C1 segment of cervical spinal cord (tissue), 14 donors: Measurements from ENCODE around the gene CA5A.
A peak's percentile ranks its signal among the peaks of the same experiment; 100 is the strongest.
"Not testable (repeated sequence)": the region's sequence is repeated elsewhere in the genome, so short reads cannot be mapped to it uniquely, and the experiment has no call there.

Source experiments
- DNase-seq, 14 donors: peaks; one replicate each; lab custom pipeline; 2025; lab: John Stamatoyannopoulos, UW

CA5A gene

GRCh38 chr16:87896176-87896890 is 40.0 kb downstream of the CA5A start:
- DNase-seq = peak in 7 of 14 donors; percentile 16 to 50 (median 38)

GRCh38 chr16:87895641-87896141 is 40.6 kb downstream of the CA5A start:
- DNase-seq = peak in 10 of 14 donors; percentile 16 to 67 (median 32)

- peak in 2 of 14 donors; percentile 45 to 92 for DNase-seq
Measured at GRCh38 chr16:87894005-87894404, 42.3 kb downstream of the CA5A start.

- DNase-seq = no peak
Measured at GRCh38 chr16:87891764-87892163, 44.6 kb downstream of the CA5A start.

- DNase-seq = not testable (repeated sequence)
Measured at GRCh38 chr16:87889762-87890161, 46.6 kb downstream of the CA5A start.

GRCh38 chr16:87888346-87888745 is 48.0 kb downstream of the CA5A start:
- not testable (repeated sequence) for DNase-seq

- not testable (repeated sequence) for DNase-seq
Measured at GRCh38 chr16:87887931-87888330, 48.4 kb downstream of the CA5A start.

GRCh38 chr16:87885371-87885967 is 50.9 kb downstream of the CA5A start:
- not testable (repeated sequence) for DNase-seq

GRCh38 chr16:87882436-87883019 is 53.8 kb downstream of the CA5A start:
- DNase-seq = no peak

- no peak for DNase-seq
Measured at GRCh38 chr16:87881324-87882200, 54.8 kb downstream of the CA5A start.

GRCh38 chr16:87880117-87880696 is 56.1 kb downstream of the CA5A start:
- no peak for DNase-seq

- DNase-seq = not testable (repeated sequence)
Measured at GRCh38 chr16:87879411-87880013, 56.8 kb downstream of the CA5A start.

GRCh38 chr16:87878704-87879103 is 57.6 kb downstream of the CA5A start:
- DNase-seq = no peak

GRCh38 chr16:87877942-87878507 is 58.3 kb downstream of the CA5A start:
- DNase-seq = no peak

- no peak for DNase-seq
Measured at GRCh38 chr16:87874639-87875427, 61.5 kb downstream of the CA5A start.

- DNase-seq = peak in 1 of 14 donors; percentile 47
Measured at GRCh38 chr16:87870418-87871291, 65.7 kb downstream of the CA5A start.

GRCh38 chr16:87869879-87870417 is 66.4 kb downstream of the CA5A start:
- not testable (repeated sequence) for DNase-seq
